NCI-H1105 (cell line): ENCODE measurements around the gene SUCLA2.

Source experiments
- DNase-seq: peaks from one replicate; lab custom pipeline; 2025; lab: John Stamatoyannopoulos, UW

Gene SUCLA2

DNA sequence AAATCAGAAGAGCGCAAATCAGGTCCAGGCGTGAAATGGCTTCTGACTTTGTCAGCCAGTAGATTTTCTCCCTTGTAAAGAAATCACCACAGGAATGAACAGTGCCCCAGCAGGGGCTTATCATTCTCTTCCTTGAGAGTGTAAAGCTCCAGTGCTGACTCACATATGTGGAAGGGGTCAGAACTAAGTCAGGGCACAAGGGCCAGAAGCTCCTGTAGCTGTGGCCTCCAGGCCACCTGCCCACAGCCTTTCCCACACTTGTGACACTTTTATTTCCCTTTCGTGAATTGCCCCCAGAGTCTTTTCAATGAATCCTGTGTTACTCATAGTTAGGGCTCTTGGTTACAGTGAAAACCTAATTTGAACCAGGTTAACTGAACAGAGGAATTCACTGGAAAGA is 99.6 kb downstream of the SUCLA2 start:
- no peak for DNase-seq

DNA sequence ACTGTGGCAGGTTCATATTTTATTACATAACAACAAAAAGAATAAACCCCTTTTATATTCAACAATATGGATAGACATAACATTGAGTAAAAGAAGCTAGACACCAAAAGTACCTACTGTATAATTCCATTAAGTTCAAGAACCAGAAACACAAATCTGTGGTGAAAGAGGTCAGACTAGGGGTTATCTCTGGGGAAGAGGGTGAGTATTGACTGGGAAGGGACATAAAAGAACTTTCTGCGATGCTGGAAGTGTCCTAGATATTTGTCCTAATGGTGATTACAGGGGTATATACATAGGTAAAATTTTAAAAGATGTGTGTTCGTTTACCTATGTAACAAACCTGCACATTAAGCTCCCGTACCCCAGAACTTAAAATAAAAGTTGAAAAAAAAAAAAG is 103.0 kb downstream of the SUCLA2 start:
- DNase-seq, result no peak

DNA sequence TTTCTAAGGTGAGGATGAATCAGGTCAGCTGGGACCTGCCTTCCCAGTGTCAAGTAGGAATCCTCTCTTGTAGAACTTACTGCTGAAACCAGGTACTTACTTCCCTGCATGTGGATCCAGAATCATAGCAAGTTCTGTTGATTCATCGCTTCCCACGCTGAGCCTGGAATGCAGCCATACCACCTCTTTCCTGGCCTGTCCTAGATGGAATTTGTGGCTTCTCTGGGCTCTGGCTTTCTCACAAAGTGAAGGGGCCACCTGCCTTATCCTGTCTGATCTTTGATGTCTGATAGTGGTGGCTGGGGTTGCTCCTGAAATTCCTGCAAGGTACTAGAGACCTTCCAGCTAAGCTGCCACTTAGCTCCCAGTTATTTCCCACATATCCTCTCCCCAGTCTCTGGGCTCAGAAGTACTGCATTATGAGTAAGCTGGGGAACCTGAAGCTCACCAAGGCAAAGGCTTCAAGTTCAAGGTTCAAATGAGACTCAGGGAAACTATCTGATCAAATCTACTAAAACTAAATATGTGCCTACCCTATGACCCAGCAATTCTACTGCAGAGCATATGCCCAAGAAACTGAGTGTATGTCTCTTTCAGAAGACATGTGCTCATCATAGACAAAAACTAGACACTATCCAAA is 103.5 kb downstream of the SUCLA2 start:
- DNase-seq, result no peak

DNA sequence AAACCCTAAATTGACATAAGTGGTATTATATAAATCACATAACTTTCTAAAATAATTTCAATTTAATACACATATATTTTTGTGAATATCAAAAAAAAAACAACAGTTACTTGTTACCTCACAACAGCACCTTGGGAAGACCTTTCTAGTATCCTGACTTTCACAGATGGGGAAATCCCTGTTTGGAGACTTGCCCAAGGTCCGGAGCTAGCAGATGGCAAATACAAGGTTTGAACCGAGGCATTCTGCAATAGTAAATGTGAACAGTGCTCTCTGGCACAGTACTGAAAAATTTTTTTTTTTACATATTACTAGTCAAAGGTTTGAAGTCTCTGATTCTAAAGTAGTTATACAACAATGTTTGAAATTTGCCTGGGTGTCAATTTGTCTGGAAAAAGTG is 104.5 kb downstream of the SUCLA2 start:
- DNase-seq, result no peak

DNA sequence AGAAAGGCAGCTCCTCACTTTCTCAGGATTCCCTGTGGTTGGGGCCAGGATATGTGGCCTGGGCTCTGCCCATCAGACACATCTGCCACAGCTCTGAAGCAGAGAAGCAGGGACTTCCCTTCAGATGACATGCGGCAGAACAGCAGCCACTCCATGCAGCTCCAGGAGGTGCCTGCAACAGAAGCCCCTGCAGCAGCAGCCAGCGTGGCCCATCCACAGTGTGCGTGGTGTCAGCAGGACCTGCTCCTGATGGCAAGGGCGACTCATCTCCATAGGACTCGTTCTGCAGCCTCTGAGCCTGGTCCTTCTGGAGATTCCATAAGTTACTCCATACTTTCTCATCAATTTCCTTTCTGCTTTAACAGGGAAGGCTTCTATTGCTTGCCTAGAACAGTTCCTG is 105.0 kb downstream of the SUCLA2 start:
- no peak for DNase-seq

DNA sequence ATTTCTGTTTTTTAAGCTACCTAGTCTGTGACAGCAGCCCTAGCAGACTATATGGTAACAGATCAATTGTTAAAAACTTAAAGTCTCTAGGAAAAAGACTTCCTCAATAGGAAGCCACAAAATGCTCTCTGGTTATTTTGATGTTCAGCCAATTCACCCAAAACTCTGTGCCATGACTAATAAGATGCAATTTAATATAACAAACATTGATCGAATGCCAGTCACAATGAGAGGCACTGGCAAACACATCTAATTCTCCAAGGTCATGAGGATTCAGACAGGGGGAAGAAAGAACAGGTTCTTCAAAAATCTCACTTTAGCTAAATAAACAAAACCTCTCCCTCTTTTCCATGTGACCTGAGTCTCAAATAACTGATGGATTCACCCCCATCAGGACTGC is 107.5 kb downstream of the SUCLA2 start:
- no peak for DNase-seq
